SK-N-MC (cell line): ENCODE measurements around the gene RANBP3.

Experiments
- EZH2 ChIP-seq: fragments of 200-600 bp; sonication (generic); IDR thresholded peaks from one replicate; pipeline ENCODE4 v1.6.1; 2017; ENCODE audit warnings: antibody characterized with exemption
- FOXP2 ChIP-seq: optimal IDR thresholded peaks from 2 replicates; pipeline ENCODE3; 2011; ENCODE audit warnings: mild to moderate bottlenecking, moderate library complexity; ENCODE audit not compliant: insufficient read depth; ENCODE audit errors: extremely low read length, control extremely low read depth
- POLR2AphosphoS5 ChIP-seq: IDR thresholded peaks from 2 replicates; pipeline ENCODE4 v1.6.1; 2012; ENCODE audit warnings: mild to moderate bottlenecking, low read depth, low read length, borderline replicate concordance

- no peak for TF ChIP-seq FOXP2
- no peak for TF ChIP-seq POLR2AphosphoS5
- no peak for TF ChIP-seq EZH2
Observed at GRCh38 chr19:5910638-5910907, 67.4 kb downstream of the RANBP3 start.
